Gastroesophageal sphincter (tissue), 4 donors: Measurements from ENCODE around the gene USP6. TPM values are rescaled to one million over a fixed set of nuclear protein-coding genes. Genes with fewer than 3 reads are reported as not detected.

Experiments
- ATAC-seq: fragments of 150-250 bp; one replicate; pipeline ENCODE4 v1.9.1; 2016; ENCODE audit warnings: mild to moderate bottlenecking, moderate library complexity
- H3K27ac ChIP-seq, 4 donors: fragments of 200-600 bp; sonication (generic) in 3 of 4; 1 replicate in 3 of 4; 2 replicates in 1 of 4; pipeline ENCODE4 v1.5.1; 2016 to 2019
- H3K27me3 ChIP-seq: fragments of 200-600 bp; sonication (generic); one replicate; pipeline ENCODE4 v1.5.1; 2019
- H3K36me3 ChIP-seq, 2 donors: fragments of 200-600 bp; sonication (generic); one replicate each; pipeline ENCODE4 v1.5.1; 2019; ENCODE audit warnings: control low read depth in 1 of 2
- H3K4me1 ChIP-seq, 3 donors: fragments of 200-600 bp; sonication (generic); 1 replicate in 2 of 3; 2 replicates in 1 of 3; pipeline ENCODE4 v1.5.1; 2016 to 2019; ENCODE audit warnings: control low read depth in 2 of 3
- H3K4me3 ChIP-seq, 2 donors: fragments of 200-600 bp; sonication (generic); one replicate each; pipeline ENCODE4 v1.5.1; 2019; ENCODE audit warnings: mild to moderate bottlenecking in 1 of 2, moderate library complexity in 1 of 2
- H3K9me3 ChIP-seq, 3 donors: fragments of 200-600 bp; sonication (generic); one replicate each; pipeline ENCODE4 v1.5.1; 2017 to 2019; ENCODE audit warnings: control low read depth in 2 of 3
- EP300 ChIP-seq: sonication (generic); formaldehyde crosslinking; IDR thresholded peaks from one replicate; pipeline ENCODE4 v1.6.1; 2017; ENCODE audit warnings: antibody characterized with exemption, mild to moderate bottlenecking
- POLR2A ChIP-seq, 2 donors: fragments of 450-650 bp; IDR thresholded peaks; one replicate each; pipeline ENCODE4 v1.6.1; 2017; ENCODE audit warnings: antibody characterized with exemption in 2 of 2, mild to moderate bottlenecking in 2 of 2, moderate library complexity in 1 of 2
- POLR2AphosphoS5 ChIP-seq: sonication (generic); formaldehyde crosslinking; IDR thresholded peaks from one replicate; pipeline ENCODE4 v1.6.1; 2017; ENCODE audit warnings: antibody characterized with exemption
- WGBS, 2 donors: methylation state at CpG; one replicate each; pipeline ENCODE4 v1.1.5; 2018; ENCODE audit warnings: low coverage in 1 of 2; 5-methylcytosine and 5-hydroxymethylcytosine counted together
- total RNA-seq, 4 donors: library from RNA; depleted of rRNA; stranded (reverse); fragments of >200 nt; gene quantifications; one replicate each; pipeline ENCODE4 v1.1.0, GENCODE V29; 2016
- TF ChIP-seq, protein P1 (sequence below), 4 experiments: fragments of 200-600 bp in 2 of 4; fragments of 450-650 bp in 2 of 4; sonication (generic) in 1 of 4; IDR thresholded peaks; one replicate each; pipeline ENCODE4 v1.5.1; 2017 to 2019; ENCODE audit warnings: antibody characterized with exemption in 4 of 4, mild to moderate bottlenecking in 2 of 4, moderate library complexity in 2 of 4

USP6 gene
- total RNA-seq, 4 donors from 2014 or later = 0.07 to 6.1 (median 0.20) TPM

DNA sequence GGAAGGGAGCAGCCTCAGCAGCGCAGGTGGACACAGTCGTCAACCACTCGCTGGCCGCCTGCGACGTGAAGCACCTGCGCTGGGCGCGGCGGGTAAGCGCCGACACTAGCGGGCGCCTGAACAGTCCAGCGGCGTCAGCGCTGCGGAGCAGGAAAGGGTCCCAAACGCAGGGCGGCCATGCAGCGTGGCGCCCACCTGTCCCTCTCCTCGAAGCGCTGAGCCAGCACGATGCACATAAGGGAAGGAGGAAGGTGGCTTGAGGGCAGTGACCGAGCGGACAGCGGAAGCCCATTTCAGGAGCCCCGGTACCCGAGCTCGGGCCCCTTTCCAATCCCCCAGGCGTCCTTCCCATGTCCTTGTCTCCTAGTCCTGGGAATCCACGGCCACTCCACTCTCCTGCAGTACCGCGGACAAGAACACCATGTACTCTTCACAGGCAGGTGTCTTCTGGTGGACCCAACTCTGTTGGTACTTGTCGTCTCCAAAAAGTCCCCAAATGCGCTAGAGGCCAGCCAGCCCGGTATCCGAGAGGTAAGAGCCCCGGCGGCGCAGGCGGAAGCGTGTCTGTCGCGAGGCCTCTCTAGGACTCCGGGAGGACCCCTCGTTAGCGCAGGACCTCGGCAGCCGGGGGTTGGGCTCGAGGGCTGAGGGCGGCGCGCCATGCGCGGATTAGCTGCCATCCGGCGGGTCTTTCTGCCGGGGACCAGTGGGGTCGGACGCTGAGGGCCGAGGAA, 18.6 kb upstream of the USP6 start:
- peaks cover 0 to 15% of the 10 kb centered on the region in 2 donors for H3K36me3 ChIP-seq
- peaks cover 0 to 19% (median 0%) of the 10 kb centered on the region in 3 donors for H3K4me1 ChIP-seq
- no peaks in the 10 kb centered on the region for H3K27me3 ChIP-seq
- peak overlapping the region in 3 of 4 donors; percentile 70 to 77 (median 74) for H3K27ac ChIP-seq
- peak overlapping the region; percentile 36 to 58 for H3K4me3 ChIP-seq
- TF ChIP-seq POLR2A (IDR thresholded peaks at IDR 0.05) (no peak), POLR2AphosphoS5 (no peak), EP300 (no peak)
- TF ChIP-seq, protein P1, sequence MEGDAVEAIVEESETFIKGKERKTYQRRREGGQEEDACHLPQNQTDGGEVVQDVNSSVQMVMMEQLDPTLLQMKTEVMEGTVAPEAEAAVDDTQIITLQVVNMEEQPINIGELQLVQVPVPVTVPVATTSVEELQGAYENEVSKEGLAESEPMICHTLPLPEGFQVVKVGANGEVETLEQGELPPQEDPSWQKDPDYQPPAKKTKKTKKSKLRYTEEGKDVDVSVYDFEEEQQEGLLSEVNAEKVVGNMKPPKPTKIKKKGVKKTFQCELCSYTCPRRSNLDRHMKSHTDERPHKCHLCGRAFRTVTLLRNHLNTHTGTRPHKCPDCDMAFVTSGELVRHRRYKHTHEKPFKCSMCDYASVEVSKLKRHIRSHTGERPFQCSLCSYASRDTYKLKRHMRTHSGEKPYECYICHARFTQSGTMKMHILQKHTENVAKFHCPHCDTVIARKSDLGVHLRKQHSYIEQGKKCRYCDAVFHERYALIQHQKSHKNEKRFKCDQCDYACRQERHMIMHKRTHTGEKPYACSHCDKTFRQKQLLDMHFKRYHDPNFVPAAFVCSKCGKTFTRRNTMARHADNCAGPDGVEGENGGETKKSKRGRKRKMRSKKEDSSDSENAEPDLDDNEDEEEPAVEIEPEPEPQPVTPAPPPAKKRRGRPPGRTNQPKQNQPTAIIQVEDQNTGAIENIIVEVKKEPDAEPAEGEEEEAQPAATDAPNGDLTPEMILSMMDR (IDR thresholded peaks at IDR 0.05) = no peak
- ATAC-seq = peak; percentile 78
- peaks cover 2 to 52% (median 9%) of the 10 kb centered on the region in 3 donors for H3K9me3 ChIP-seq
- WGBS, 2 donors = 0% methylated on average over 3 to 9 of the region's 63 CpGs

DNA sequence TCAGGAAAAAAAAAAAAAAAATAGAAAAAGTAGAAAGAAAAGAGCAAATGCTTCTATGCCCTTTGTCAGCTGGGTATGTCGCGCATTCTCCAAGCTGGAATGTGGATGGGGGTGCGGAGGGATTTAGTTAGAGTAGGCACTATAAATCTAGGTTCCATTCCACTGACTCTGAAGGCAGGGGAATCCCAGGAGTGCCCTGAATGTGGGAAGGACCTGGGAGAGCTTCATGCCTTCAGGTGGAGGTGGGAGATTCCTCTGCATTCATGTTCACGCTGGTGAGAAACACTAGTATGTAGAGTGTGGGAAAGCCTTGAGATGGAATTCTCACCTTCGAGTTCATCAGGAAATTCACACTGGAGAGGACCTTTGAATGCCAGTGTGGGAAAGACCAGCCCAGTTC, 16.6 kb upstream of the USP6 start:
- Histone ChIP-seq H3K27ac (no peak overlapping the region), H3K9me3 (peaks cover 0 to 32% (median 0%) of the 10 kb centered on the region in 3 donors), H3K27me3 (no peaks in the 10 kb centered on the region), H3K4me3 (no peak overlapping the region), H3K4me1 (peaks cover 0 to 19% (median 0%) of the 10 kb centered on the region in 3 donors), H3K36me3 (no peaks in the 10 kb centered on the region)
- no peak for ATAC-seq
- TF ChIP-seq EP300 (no peak), POLR2AphosphoS5 (no peak), POLR2A (IDR thresholded peaks at IDR 0.05) (no peak)
- TF ChIP-seq, protein P1 (IDR thresholded peaks at IDR 0.05) = no peak
- WGBS, 2 donors = 79 to 100% methylated on average over 2 to 5 of the region's 5 CpGs

DNA sequence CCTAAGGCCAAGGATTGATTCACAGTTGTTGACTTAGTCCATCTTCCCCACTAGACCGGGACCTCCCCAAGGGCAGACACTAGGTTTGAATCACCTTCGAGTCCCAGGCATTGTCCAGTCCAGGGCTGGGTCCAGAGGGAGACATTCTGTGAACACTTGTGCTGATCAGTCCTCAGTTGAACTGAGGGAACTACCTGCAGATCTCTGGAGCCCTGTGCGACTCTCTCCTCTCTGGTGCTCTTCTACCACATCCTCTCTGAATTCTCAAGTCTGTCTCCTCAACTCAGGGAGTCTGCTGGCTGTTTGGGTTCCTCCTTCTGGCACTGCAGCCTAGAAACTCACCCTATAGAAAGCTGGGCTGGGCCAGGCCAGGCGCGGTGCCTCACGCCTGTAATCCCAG, 15.0 kb upstream of the USP6 start:
- no peak for TF ChIP-seq POLR2AphosphoS5
- TF ChIP-seq, protein P1 (IDR thresholded peaks at IDR 0.05) = no peak
- TF ChIP-seq EP300 = no peak
- TF ChIP-seq POLR2A (IDR thresholded peaks at IDR 0.05) = no peak
- H3K9me3 ChIP-seq = peaks cover 0 to 16% (median 0%) of the 10 kb centered on the region in 3 donors
- H3K36me3 ChIP-seq = peaks cover 0 to 8% of the 10 kb centered on the region in 2 donors
- no peaks in the 10 kb centered on the region for H3K27me3 ChIP-seq
- WGBS, 2 donors = no CpG with 5 or more reads among the region's 6 CpGs
- H3K4me3 ChIP-seq = no peak overlapping the region
- no peak overlapping the region for H3K27ac ChIP-seq
- no peak for ATAC-seq
- H3K4me1 ChIP-seq = peaks cover 0 to 19% (median 0%) of the 10 kb centered on the region in 3 donors

DNA sequence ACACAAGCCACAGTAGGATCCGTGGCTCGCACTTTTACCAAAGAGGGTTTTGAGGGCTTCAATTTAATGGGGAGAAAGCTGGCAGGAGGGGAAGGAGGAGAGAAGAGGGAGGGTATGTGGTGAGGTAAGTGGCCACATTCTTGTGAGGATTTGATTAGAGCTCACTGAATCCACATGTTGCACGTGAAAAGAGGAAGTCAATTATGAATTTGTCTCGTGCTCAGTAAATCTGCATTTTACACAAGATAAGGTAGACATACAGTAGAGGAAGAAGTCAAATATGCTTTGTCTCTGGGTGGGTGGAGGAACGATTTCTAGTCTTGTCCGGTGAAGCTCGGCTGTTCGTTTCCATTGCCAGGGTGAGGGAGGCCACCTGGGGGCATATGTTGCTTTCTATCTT, 5.0 kb upstream of the USP6 start:
- Histone ChIP-seq H3K27ac (peak overlapping the region in 2 of 4 donors; percentile 82 to 83), H3K36me3 (peaks cover 0 to 49% of the 10 kb centered on the region in 2 donors), H3K27me3 (peaks cover 16% of the 10 kb centered on the region), H3K4me3 (peak overlapping the region; percentile 52 to 77), H3K9me3 (peaks cover 0 to 3% (median 0%) of the 10 kb centered on the region in 3 donors), H3K4me1 (peaks cover 0 to 23% (median 6%) of the 10 kb centered on the region in 3 donors)
- WGBS, 2 donors = 19 to 24% methylated on average over 8 of the region's 8 CpGs
- no peak for ATAC-seq
- TF ChIP-seq POLR2A (IDR thresholded peaks at IDR 0.05) (no peak), EP300 (no peak), POLR2AphosphoS5 (no peak)
- TF ChIP-seq, protein P1 (IDR thresholded peaks at IDR 0.05) = no peak
